Activated CD8-positive, alpha-beta memory T cell treated with anti-CD3 and anti-CD28 coated beads for 4 hours (primary cell): ENCODE results near the gene STK4.

Experiments
- DNase-seq, 2 donors: peaks; one replicate each; pipeline ENCODE4 v3.0.0-alpha.2; 2020; ENCODE audit warnings: low read depth in 2 of 2

The STK4 gene

DNA sequence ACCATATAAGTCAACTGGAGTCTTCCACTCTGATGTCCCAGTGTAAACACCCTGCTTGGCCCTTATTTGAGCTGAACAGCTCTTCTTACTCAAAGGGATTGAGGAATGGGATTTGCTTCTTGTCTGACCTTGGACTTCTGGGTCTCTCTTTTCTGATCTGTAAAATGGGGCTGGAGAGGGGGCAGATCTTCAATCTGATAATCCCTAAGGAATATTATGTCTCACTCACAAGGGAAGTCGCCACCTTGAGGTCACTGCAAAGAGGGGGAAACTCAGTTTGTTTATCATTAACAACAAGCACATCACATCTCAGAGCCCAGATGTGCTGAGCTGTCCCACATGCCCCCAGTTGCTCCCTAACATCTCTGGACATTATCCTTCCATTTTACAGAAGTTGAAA is 119.6 kb downstream of the STK4 start:
- DNase-seq, result no peak

DNA sequence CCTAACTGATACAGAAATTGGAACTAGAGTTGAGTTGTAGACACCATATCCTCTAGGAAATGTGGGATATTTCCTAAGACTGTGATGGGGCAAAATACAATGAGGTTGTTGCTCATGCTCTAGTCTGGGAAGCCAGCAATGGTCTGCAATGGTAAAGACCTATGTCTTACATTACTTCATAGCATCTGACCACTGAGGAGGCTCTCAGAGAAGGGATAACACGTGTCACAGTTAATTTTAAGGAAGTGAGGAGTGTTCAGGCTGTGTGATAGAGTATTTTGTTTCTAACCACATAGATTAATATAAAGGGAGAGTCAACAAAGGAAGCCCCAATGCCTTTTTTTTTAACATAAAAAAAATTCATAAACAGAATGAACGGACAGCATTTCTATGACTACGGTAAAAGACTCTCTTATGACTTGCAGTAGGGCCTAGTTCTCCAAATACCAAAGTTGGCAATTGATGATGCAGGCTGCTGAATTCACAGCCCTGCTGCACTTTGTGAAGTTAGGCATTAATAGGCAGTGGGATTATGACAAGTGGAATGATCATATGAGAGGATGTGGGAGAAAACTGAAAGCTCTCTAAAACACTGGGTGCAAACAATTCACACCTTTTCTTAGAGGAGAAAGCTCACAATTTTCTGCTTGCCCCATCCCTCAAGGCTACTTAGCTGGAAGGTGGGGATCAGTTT is 120.9 kb downstream of the STK4 start:
- DNase-seq, result no peak

DNA sequence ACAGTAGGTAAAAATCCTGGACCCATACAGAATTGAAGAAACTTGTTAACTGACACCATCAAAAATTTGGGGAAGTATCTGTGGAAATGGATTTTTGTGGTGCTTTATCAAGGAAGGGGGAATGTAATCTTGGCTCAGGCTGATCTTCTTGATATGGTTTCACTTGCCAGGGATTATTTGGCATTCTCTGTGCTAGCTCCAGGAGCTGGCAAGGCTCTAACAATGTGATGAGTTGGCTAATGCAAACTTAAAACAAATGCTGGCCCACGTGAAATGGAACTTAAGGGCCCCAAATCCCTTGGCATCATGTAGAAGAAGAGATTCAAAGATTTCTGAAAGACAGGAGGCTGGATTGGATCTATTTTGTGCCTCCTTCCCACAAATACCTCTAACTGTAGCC is 121.5 kb downstream of the STK4 start:
- no peak for DNase-seq

DNA sequence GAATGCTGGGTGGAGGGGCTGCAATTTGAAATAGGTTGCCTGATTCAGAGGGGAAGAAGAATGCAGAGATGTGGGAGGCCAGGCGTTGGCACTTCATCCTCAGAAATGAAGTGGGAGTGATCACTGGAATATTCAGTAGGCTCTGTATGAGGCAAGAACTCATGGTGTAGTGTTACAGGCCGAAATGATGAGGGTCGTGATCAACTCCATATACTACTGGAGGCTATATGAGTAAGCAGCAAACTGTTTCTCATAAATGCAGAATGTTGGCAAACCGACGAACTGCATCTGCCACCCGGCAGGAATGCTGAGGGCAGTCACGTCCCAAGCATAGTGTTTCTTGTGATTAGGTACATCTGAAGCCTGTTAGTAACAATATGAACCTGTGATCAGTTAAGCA is 121.9 kb downstream of the STK4 start:
- no peak for DNase-seq

DNA sequence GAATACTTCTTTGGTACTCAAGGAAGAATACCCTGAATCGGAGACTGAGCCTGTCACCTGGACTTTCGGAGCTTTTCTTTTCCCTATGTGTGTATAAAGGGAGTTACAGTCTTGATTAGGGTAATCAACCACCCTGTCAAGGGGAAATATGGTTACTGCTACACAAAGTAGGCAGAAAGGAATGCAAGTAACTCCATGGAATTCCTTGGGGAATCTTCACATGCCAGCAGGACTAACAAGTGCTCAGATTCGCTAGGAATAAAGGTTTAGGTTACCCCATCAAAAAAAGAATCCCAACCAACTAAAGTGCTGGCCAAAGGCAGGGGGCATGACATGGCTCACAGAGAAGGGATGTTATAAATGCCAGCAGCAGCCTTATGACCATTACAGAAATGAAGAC is 124.2 kb downstream of the STK4 start:
- DNase-seq, result no peak

DNA sequence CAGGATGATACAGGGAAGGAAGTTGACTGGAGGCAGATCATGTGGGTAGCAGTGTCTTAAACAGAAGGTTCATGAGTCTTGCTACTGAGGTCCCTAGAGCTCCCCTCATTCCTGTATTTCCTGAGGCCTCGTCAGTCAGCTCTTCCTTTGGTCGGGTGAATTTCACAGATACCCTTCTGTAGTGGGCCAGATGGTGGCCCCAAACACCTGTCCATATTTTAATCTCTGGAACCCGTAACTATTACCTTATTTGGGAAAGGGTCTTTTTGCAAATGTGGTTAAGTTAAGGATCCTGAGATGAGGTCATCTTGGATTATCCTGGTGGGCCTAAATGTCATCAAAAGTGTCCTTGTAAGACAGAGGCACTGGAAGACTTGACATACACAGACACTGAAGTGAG is 125.1 kb downstream of the STK4 start:
- DNase-seq, result no peak

DNA sequence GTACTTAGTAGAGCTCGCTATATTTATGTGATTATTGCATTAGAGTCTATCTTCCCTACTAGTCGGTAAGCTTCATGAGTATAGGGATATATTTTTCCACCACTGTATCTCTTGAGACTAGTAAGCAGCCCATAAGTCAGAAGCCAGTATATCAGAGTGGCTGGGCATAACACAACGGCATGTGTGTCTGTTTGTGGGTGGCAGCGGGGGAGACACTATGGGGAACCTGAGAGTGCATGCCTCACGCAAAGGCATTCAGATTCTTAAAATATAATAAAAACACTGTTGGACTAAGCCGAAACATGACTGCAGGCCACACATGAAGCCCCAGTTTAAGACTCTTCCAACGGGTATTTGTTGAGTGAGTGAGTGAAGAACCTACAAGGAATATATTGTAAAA is 126.6 kb downstream of the STK4 start:
- DNase-seq, result no peak

DNA sequence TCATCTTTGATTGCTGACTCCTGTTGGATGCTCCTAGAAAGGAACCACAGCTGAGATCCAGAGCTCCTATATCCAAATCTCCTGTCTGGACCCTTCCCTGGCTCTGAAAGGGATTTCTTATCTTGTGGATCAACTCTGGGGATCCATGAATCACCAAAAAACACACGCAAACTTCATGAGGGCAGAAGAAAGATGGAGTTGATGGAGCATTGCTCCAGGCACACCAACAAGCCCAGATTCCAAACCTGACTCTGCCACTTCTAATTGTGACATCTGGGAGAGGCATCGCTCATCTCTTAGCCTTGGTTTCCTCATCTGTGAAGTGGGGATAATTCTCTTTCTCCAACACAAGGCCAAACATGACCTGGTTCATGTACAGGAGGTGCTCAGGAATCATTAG is 127.9 kb downstream of the STK4 start:
- DNase-seq, result no peak

DNA sequence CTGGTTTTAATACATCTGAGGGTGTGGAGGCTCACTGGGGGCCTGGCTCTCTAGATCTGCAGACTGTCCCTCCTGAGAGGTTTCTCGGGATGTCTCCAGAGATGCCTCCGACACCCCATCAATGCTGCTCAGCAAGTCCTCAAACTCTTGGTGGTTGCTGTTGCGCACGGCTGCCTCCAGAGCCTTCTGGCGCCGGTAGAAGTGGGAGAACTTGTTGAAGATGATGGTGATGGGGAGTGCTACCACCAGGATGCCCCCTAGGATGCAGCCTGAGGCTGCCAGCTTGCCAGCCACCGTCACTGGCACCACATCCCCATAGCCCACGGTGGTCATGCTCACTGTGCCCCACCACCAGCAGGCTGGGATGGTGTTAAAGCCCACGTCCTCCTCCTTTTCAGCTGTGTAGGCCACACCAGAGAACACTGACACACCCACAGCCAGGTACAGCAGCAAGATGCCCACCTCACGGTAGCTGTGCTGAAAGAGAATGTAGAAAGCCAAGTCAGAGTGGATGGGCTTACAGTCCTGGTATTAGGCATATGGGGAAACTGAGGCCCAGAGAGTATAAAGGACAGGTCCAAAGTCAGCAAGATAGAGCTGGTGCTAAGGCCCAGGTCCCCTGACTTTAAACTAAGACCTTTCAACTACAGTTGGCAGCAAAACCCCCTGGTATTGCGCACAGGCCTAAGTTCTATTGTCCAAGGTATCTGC is 128.7 kb downstream of the STK4 start:
- DNase-seq, result no peak

DNA sequence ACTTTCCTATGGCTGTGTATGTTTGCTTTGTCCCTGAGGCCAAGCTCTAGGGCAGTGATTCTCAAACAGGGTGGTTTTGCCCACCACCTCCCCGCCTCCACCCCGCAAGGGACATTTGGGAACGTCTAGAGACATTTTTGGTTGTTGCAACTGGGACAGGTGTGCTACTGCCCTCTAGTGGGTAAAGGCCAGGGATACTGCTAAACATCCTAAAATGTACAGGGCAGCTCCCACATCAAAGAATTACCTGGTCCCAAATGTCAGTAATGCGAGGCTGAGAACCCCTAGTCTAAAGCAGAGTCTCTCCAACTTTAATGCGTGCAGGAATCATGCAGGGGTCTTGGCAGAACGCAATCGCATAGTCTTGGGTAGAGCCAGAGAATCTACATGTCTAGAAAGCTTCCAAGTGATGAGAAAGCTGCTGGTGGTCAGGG is 129.5 kb downstream of the STK4 start:
- peak; percentile 28 to 31 for DNase-seq

DNA sequence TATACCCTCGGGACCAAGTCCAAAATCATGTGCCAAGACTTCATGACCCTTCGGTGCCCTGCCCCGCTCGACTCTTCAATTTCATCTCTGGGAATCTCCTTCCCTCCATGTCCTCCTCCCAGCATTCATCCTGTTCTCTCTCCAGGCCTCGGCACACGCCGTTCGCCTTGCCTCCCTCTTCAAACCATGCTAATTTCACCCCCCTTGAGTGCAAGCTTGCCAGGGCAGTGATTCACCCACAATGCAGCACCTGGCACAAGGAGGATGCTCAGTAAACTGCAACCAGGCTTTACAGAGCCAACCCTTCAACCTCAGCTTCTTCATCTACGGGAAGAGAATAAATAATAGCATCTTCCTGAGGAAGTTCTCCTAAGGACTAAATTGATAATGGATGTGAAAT is 130.5 kb downstream of the STK4 start:
- no peak for DNase-seq

DNA sequence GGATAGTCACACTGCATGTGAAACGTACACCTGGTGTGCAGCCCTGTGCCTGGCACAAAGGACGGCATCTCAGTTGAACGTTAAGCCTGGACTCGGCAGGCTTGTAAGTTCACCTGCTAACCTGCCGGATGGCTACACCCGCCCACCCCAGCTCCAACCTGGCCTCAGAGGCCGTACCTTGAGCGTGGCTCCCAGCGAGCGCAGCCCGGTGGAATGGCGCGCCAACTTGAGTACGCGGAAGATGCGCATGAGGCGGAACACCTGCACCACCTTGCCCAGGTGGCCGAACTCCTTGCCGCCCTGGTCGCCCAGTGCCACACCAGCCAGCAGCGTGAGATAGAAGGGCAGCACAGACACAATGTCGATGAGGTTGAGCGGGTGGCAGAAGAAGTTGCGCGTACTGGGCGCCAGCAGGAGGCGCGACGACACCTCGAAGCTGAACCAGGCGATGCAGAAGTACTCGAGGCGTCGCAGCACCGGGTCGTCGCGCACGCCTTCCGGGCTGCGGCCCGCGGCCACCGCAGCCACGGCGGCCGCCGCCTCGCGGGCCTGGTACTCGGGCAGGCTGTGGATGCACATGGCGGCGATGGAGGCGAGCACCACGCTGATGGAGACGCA is 131.3 kb downstream of the STK4 start:
- DNase-seq, result no peak

DNA sequence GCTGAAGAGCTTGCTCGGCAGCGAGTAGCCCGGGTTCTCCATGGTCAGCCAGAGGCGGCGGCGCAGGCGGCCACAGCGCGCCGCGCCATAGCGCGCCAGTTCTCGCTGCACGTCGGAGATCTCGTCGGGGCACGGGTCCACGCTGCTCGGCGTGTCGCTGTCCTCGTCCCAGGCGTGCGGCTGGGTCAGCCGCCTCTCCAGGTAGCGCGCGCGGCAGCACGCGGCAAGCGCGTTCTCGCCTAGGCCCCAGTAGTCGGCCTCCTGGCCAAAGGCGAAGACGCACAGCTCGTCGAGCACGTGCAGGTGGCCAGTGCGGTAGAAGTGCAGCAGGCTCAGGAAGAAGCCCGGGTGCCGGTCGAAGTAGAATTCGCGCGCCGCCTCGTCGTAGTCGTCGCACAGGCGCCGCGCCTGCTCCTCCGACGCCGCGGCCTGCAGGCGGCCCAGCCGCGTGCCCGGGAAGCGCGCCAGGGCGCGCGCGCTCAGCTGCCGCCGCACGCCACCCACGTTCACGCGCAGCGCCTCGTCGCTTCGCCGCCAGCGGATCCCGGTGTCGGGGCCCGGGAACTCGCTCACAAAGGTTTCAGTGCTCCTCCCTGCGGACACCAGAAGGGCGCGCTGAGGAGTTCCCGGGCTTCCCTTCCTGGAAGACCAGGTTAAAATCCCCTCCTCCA is 131.9 kb downstream of the STK4 start:
- no peak for DNase-seq

DNA sequence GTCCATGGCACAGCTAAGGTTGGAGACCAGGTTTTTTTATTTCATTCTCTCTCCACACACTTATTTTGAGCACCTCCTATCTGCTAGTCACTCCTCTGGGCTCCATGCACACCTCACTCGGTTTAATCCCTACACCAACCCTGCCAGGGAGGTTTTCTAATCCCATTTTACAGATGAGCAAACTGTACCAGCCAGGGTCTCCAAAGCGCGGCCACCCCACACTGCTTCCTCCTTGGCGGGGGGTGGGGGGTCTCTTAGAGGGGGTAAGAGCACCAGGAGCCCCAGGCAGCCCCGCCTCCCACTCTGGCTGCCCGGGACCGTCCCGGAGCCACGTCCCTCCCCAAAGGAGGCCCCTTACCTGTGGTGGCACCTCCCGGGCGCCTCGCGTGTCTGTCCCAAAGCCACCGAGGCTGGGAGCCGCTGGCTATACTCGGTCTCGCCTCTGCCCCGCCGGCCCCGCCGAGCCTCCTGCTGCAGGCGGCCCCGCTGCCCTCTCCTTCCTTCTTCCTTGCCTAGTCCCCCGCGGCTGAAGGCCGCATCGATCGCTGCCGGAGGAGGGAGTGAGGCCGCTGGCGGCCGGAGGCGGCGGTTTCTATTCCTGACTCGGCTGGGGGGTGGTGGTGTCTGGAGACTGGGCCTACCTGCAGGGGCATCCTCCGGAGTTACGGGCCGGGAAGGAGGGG is 134.4 kb downstream of the STK4 start, which contains the start of gene KCNS1:
Gene KCNS1, minus strand, starts transcription at position 565 of the 683 bp plus-strand sequence. CDS start 1,891 bp downstream, outside the sequence.
- DNase-seq, result no peak

DNA sequence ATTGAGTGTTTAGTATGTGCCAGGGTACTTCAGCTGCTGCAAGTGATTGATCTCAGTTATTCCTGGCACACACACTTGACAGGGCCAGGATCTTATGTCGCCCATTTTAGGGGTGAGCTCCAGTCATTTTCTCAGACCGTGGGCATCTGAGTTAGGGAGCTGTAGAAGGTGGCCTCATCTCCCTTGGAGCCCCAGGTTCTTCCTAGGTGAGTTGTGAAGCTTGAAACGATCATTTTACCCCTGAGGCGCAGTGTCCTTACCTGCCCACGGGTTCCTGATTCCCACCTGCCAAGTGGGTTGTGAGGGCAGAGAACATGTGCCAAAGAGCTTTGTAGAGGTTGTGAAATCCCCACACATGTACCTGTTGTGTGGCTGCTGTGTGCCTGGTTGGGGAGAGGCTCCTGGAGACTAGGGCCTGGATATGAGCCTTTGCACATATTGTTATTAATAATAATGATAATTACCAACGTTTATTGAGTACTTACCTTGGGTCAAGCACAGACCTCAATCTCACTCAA is 135.1 kb downstream of the STK4 start:
- no peak for DNase-seq

DNA sequence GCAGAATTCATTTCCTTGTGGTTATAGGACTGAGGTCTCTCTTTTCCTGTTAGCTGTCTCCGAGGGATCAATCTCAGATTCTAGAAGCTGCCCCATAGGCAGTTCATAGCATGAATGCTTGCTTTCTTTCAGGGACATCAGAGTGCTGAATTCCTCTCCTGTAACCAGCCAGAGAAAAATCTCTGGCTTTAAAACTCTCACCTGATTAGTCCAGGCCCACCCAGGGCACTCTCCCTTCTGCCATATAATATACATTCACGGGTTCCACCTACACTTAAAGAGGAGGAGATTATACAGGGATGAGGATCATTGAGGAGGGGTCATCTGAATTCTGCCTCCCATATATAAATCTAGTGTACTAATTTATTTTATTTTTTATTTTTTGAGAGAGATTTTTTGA is 136.8 kb downstream of the STK4 start:
- no peak for DNase-seq

DNA sequence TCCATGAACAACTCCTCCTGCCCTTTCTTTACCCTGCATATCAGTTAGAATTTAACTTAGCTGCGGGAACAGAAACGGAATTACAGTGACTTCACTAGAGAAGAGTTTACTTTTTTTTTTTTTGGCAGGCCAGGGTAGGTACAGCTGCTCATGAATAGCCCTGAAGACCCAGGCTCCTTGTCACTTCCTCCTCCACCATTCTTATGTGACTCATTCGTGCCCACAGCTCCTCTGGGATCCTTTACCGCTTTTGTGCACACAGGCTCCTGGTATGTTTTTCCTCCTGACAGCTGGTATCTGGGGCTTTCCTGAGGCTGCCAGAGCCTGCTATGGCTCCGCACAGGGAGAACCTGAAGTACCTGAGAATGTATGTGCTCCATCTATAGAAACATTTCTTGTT is 138.5 kb downstream of the STK4 start:
- DNase-seq, result no peak

DNA sequence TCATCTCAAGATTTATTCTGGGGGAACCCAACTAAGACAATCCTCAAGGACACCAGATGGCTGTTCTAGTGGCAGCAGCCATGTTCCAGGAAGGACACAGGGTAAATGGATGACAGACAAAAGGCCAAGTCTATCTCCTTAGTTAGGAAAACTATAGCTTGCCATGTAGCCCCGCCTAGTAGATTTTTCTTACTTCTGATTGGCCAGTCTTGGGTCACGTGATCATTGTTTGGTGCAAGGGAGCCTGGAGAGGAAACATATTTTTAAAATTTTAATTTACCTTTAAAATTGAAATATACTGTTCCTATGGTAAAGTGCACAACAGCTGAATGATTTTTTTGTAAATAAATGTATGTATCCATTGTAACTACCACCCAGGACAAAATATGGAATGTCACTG is 139.0 kb downstream of the STK4 start:
- DNase-seq, result no peak

DNA sequence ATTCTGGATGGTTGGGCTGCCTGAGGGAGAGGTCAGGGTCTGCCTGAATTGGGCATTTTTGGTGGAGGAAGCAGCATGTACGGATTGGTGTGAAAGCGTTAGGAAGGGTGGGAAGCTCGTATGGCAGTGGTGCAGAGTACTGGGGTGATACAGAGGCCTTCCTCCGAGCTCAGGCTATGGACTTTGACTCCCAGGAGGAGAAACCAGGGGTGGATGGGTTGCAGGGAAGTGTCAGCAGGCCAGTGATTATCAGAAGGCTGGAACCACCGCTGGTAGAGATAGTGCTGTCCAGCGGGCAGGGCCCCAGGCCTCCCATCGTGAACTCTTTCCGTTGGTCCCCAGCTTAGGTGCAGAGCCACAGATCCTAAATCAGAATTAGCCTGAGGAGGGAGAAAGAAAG is 143.3 kb downstream of the STK4 start:
- DNase-seq, result no peak

DNA sequence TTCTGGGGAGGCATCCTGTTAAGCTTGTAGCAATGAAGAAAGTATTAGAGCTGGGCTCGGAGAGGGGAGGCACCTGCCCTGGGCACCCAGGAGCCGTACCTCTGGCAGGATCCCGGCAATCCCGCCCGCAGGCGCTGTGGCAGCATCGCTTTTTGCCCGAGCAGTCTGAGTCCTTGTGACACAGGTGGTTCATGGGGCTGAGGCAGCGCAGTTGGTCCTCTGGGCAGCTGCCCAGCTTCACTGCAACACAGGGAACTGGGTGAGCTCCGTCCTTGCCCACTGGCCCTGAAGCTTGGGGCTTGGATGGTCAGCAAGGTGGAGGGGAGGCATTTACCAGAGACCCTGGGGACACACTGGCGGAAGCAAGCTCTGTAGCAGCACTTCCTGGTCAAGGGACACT is 144.0 kb downstream of the STK4 start:
- DNase-seq, result no peak

DNA sequence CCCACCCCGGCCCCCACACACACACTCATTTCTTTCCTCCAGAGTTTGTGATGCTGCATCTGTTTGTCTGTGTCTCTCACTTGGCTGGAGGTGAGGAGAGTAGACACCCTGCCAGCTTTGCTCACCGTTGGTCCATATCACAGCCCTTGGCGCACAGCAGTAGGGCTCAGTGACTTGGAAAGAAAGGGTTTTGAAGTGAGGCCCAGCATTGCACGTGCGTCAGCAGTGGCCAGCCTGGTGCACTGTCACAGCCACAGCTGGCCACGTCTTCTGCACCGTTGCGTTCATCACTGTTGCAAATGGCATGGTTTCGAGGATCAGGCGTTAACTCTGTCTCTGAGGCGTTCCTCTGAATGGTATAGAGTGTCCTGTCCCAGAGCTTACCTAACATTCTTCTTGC is 145.0 kb downstream of the STK4 start:
- DNase-seq, result no peak
